HCT116 (cell line): Measurements from ENCODE around the gene MUC15. TPM values are rescaled to one million over a fixed set of nuclear protein-coding genes. Genes with fewer than 3 reads are reported as not detected.

Source experiments
- ATAC-seq: fragments of 200-7000 bp; cut with Tn5 transposase; 2 replicates; pipeline ENCODE4 v1.9.1; 2020; ENCODE audit warnings: mild to moderate bottlenecking, moderate library complexity
- BruUV-seq: library from RNA; stranded (reverse); fragments of 400-500 nt; replicated peaks from 2 replicates; lab custom pipeline; 2021; lab: Mats Ljungman, UMichigan
- CTCF ChIA-PET: fragments of 300-600 bp; sonication (Branson Sonifier 250); formaldehyde crosslinking; loops from one replicate; lab custom pipeline; 2021; ENCODE audit warnings: antibody characterized with exemption; lab: Charles Lee
- POLR2A ChIA-PET: fragments of 300-600, 350-600 bp; sonication (Branson Sonifier 250); formaldehyde crosslinking; loops from one replicate; lab custom pipeline; 2021; ENCODE audit warnings: antibody characterized with exemption; lab: Charles Lee
- RAD21 ChIA-PET, 2 experiments: fragments of 300-600 bp; sonication (Branson Sonifier 250); formaldehyde crosslinking; loops; one replicate each; lab custom pipeline; 2023; ENCODE audit warnings: low total read pairs in 2 of 2; ENCODE audit not compliant: uncharacterized antibody in 2 of 2, unreplicated experiment in 2 of 2, low non-redundant PET in 1 of 2; lab: Charles Lee
- DNase-seq: peaks from one replicate; pipeline ENCODE4 v3.0.0-alpha.2; 2010; ENCODE audit warnings: low read depth, low spot score
- H2AFZ ChIP-seq: fragments of 200-600 bp; shearing (Covaris generic), sonication (generic); 2 replicates; pipeline ENCODE4 v1.6.1; 2017; ENCODE audit warnings: low read depth, mixed run types, mixed read lengths, antibody characterized with exemption, low read length; ENCODE audit not compliant: poor library complexity, severe bottlenecking
- H3K27ac ChIP-seq: 2 replicates; pipeline ENCODE4 v1.5.1; 2012; ENCODE audit warnings: low read depth, low read length
- H3K27me3 ChIP-seq: fragments of 200-600 bp; sonication (generic); 2 replicates; pipeline ENCODE4 v1.6.1; 2016; ENCODE audit warnings: mixed run types, low read length, mixed read lengths; ENCODE audit not compliant: insufficient read depth
- H3K36me3 ChIP-seq, 2 experiments: fragments of 200-500 bp in 1 of 2; fragments of 200-600 bp in 1 of 2; sonication (Bioruptor generic) in 1 of 2; sonication (generic) in 1 of 2; 2 replicates each; pipeline versions ENCODE4 v1.5.1 to v1.6.1; 2014 to 2016; ENCODE audit warnings: low read length in 2 of 2, inconsistent platforms in 1 of 2, mixed read lengths in 1 of 2, mixed run types in 1 of 2; ENCODE audit not compliant: insufficient read depth in 2 of 2, control insufficient read depth in 1 of 2
- H3K4me1 ChIP-seq, 2 experiments: fragments of 200-600 bp in 1 of 2; sonication (generic) in 1 of 2; 2 replicates each; pipeline versions ENCODE4 v1.5.1 to v1.6.1; 2012 to 2017; ENCODE audit warnings: low read length in 2 of 2, inconsistent platforms in 1 of 2, mild to moderate bottlenecking in 1 of 2, mixed read lengths in 1 of 2, mixed run types in 1 of 2, moderate library complexity in 1 of 2; ENCODE audit not compliant: insufficient read depth in 2 of 2, control insufficient read depth in 1 of 2
- H3K4me2 ChIP-seq: fragments of 200-600 bp; sonication (generic); 2 replicates; pipeline ENCODE4 v1.6.1; 2017; ENCODE audit warnings: mixed run types, low read length, mixed read lengths
- H3K4me3 ChIP-seq, 2 experiments: fragments of 200-600 bp in 1 of 2; sonication (generic) in 1 of 2; replicated peaks in 1 of 2; 2 replicates each; pipeline ENCODE4 v1.5.1; 2011 to 2016; ENCODE audit warnings: low read length in 2 of 2, control low read depth in 1 of 2, low read depth in 1 of 2, mild to moderate bottlenecking in 1 of 2, mixed read lengths in 1 of 2, mixed run types in 1 of 2
- H3K79me2 ChIP-seq: fragments of 200-600 bp; sonication (generic); 2 replicates; pipeline ENCODE4 v1.6.1; 2017; ENCODE audit warnings: mild to moderate bottlenecking, mixed run types, low read length, moderate library complexity, mixed read lengths; ENCODE audit not compliant: insufficient read depth
- H3K9ac ChIP-seq: fragments of 200-600 bp; sonication (generic); 2 replicates; pipeline ENCODE4 v1.6.1; 2016; ENCODE audit warnings: low read length, mixed read lengths
- H3K9me2 ChIP-seq: fragments of 200-600 bp; sonication (generic), shearing (Covaris generic); 2 replicates; pipeline ENCODE4 v1.6.1; 2017; ENCODE audit warnings: mixed run types, mild to moderate bottlenecking, moderate library complexity; ENCODE audit not compliant: insufficient read depth
- H3K9me3 ChIP-seq, 2 experiments: fragments of 200-500 bp in 1 of 2; fragments of 200-600 bp in 1 of 2; sonication (Bioruptor generic) in 1 of 2; sonication (generic) in 1 of 2; 2 replicates each; pipeline ENCODE4 v1.6.1; 2014 to 2017; ENCODE audit warnings: low read length in 2 of 2, mixed read lengths in 2 of 2, inconsistent platforms in 1 of 2, low read depth in 1 of 2, mild to moderate bottlenecking in 1 of 2, mixed run types in 1 of 2, moderate library complexity in 1 of 2; ENCODE audit not compliant: control insufficient read depth in 1 of 2, insufficient read depth in 1 of 2
- H4K20me1 ChIP-seq: fragments of 200-600 bp; sonication (generic), shearing (Covaris generic); 2 replicates; pipeline ENCODE4 v1.6.1; 2017; ENCODE audit warnings: mixed run types, mild to moderate bottlenecking, moderate library complexity; ENCODE audit not compliant: insufficient read depth
- CTCF ChIP-seq, 3 experiments: fragments of 200-600 bp in 1 of 3; sonication (generic) in 1 of 3; IDR thresholded peaks in 2 of 3; conservative IDR thresholded peaks in 1 of 3; 2 replicates each; pipeline ENCODE4 v1.5.1; 2012 to 2017; ENCODE audit warnings: low read depth in 2 of 3, low read length in 2 of 3, antibody characterized with exemption in 1 of 3, borderline replicate concordance in 1 of 3, control low read depth in 1 of 3, mild to moderate bottlenecking in 1 of 3, mixed read lengths in 1 of 3, mixed run types in 1 of 3, moderate library complexity in 1 of 3; ENCODE audit not compliant: insufficient read depth in 1 of 3
- EGR1 ChIP-seq: IDR thresholded peaks from 2 replicates; pipeline ENCODE4 v1.6.1; 2012; ENCODE audit warnings: low read depth
- ELF1 ChIP-seq: IDR thresholded peaks from 2 replicates; pipeline ENCODE4 v1.6.1; 2012; ENCODE audit warnings: low read depth, borderline replicate concordance
- EZH2 ChIP-seq: fragments of 200-600 bp; sonication (generic); IDR thresholded peaks from 2 replicates; pipeline ENCODE4 v1.6.1; 2017; ENCODE audit warnings: antibody characterized with exemption, mixed run types
- EZH2phosphoT487 ChIP-seq: fragments of 200-600 bp; IDR thresholded peaks from 2 replicates; pipeline ENCODE4 v1.6.1; 2018; ENCODE audit warnings: antibody characterized with exemption, borderline replicate concordance
- JUND ChIP-seq: IDR thresholded peaks from 2 replicates; pipeline ENCODE4 v1.6.1; 2012
- MAX ChIP-seq: IDR thresholded peaks from 2 replicates; pipeline ENCODE4 v1.6.1; 2012
- REST ChIP-seq: IDR thresholded peaks from 2 replicates; pipeline ENCODE4 v1.6.1; 2012; ENCODE audit warnings: low read depth
- SP1 ChIP-seq: IDR thresholded peaks from 2 replicates; pipeline ENCODE4 v1.6.1; 2012; ENCODE audit warnings: low read depth
- SRF ChIP-seq: IDR thresholded peaks from 2 replicates; pipeline ENCODE4 v1.6.1; 2012; ENCODE audit warnings: low read depth
- TCF7L2 ChIP-seq: IDR thresholded peaks from 2 replicates; pipeline ENCODE4 v1.7.0; 2011; ENCODE audit warnings: borderline replicate concordance, inconsistent platforms; ENCODE audit not compliant: insufficient read depth, insufficient read length; ENCODE audit errors: extremely low read depth
- intact Hi-C: fragments of 100-400 bp; cut with micrococcal nuclease; formaldehyde crosslinking; loops from 2 replicates; pipeline ENCODE4 v1.10.0; 2022
- total RNA-seq: library from RNA; stranded (reverse); gene quantifications from one replicate; pipeline ENCODE4 v1.2.1, GENCODE V29; 2021; ENCODE audit not compliant: unreplicated experiment

Gene MUC15
- total RNA-seq, 1 experiment from 2014 or later, result not detected

- no peaks in the 10 kb centered on the region for H3K4me1 ChIP-seq
- peaks cover 0 to 13% of the 10 kb centered on the region in 2 experiments; a peak in 1 of 4 replicates for H3K9me3 ChIP-seq
- ChIA-PET RAD21 (no interaction called here), POLR2A (no interaction called here), CTCF (no interaction called here)
- H3K4me2 ChIP-seq, result no peak overlapping the region
- intact Hi-C loops, result no loop called here
- no peaks in the 10 kb centered on the region for H3K27me3 ChIP-seq
- TF ChIP-seq ELF1 (no peak), EGR1 (no peak), TCF7L2 (no peak)
- TF ChIP-seq, all 23 proteins: peak for 0
- BruUV-seq, result no TSS peak
- H3K9me2 ChIP-seq, result no peaks in the 10 kb centered on the region
- no peak for ATAC-seq
- no peak overlapping the region for H3K9ac ChIP-seq
- H3K79me2 ChIP-seq, result no peaks in the 10 kb centered on the region
- no peaks in the 10 kb centered on the region for H3K36me3 ChIP-seq
- H3K27ac ChIP-seq, result no peak overlapping the region
- no peak overlapping the region for H3K4me3 ChIP-seq
- no peak overlapping the region for H2AFZ ChIP-seq
- H4K20me1 ChIP-seq, result no peaks in the 10 kb centered on the region
- DNase-seq, result no peak
Measured at GRCh38 chr11:26613759-26614158, 41.7 kb upstream of the MUC15 start.

GRCh38 chr11:26608507-26609146, 36.6 kb upstream of the MUC15 start:
- TF ChIP-seq SP1 (no peak), REST (no peak), CTCF (IDR thresholded peaks at IDR 0.05 in 2 of 3, conservative IDR thresholded peaks at IDR 0.05 in 1 of 3; ENCODE audit: borderline replicate concordance in 1 of 3, insufficient read depth in 1 of 3, low read depth in 2 of 3, low read length in 2 of 3) (no peak), EZH2phosphoT487 (no peak), JUND (no peak), EZH2 (no peak), MAX (no peak), SRF (no peak)

More at GRCh38 chr11:26608507-26609146, 36.6 kb upstream of the MUC15 start:
- no peaks in the 10 kb centered on the region for H3K9me2 ChIP-seq
- POLR2A ChIA-PET, result no interaction called here
- intact Hi-C loops, result no loop called here
- H3K27ac ChIP-seq, result no peak overlapping the region
- no peaks in the 10 kb centered on the region for H3K36me3 ChIP-seq
- DNase-seq, result no peak
- H3K9me3 ChIP-seq, result peaks cover 0 to 11% of the 10 kb centered on the region in 2 experiments; a peak in 1 of 4 replicates
- no peaks in the 10 kb centered on the region for H3K4me1 ChIP-seq
- CTCF ChIA-PET, result no interaction called here
- H4K20me1 ChIP-seq, result no peaks in the 10 kb centered on the region
- RAD21 ChIA-PET, result no interaction called here
- H3K27me3 ChIP-seq, result no peaks in the 10 kb centered on the region
- H3K4me3 ChIP-seq, result no peak overlapping the region
- BruUV-seq, result no TSS peak
- H3K79me2 ChIP-seq, result no peaks in the 10 kb centered on the region
- H3K9ac ChIP-seq, result no peak overlapping the region
- no peak overlapping the region for H3K4me2 ChIP-seq
- H2AFZ ChIP-seq, result no peak overlapping the region
- no peak for ATAC-seq
